HEK293 (cell line): ENCODE data around the gene ANKFN1.

Experiments
- CTCF ChIA-PET: fragments of 350-600 bp; formaldehyde crosslinking; extraction: SDS; loops from one replicate; lab custom pipeline; 2021; ENCODE audit warnings: antibody characterized with exemption; lab: Yijun Ruan, JAX
- POLR2A ChIA-PET: fragments of 300-600 bp; formaldehyde crosslinking; extraction: SDS; loops from one replicate; lab custom pipeline; 2020; ENCODE audit warnings: antibody characterized with exemption, inconsistent platforms; lab: Yijun Ruan, JAX
- H3K27ac ChIP-seq: fragments of 200-500 bp; sonication (Bioruptor generic); 2 replicates; pipeline ENCODE4 v1.5.1; 2014; ENCODE audit warnings: low read depth, low read length, control low read depth, inconsistent platforms; ENCODE audit errors: extremely low read depth
- H3K36me3 ChIP-seq, 2 experiments: fragments of 200-500 bp in 1 of 2; sonication (Bioruptor generic) in 1 of 2; 1 replicate in 1 of 2; 2 replicates in 1 of 2; pipeline ENCODE4 v1.5.1; 2014 to 2017; ENCODE audit warnings: inconsistent platforms in 2 of 2, low read length in 2 of 2; ENCODE audit not compliant: control insufficient read depth in 2 of 2, insufficient read depth in 1 of 2
- H3K4me1 ChIP-seq: fragments of 200-500 bp; sonication (Bioruptor generic); 2 replicates; pipeline ENCODE4 v1.5.1; 2014; ENCODE audit warnings: mild to moderate bottlenecking, low read length, inconsistent platforms; ENCODE audit not compliant: control insufficient read depth, insufficient read depth
- H3K4me3 ChIP-seq: 2 replicates; pipeline ENCODE4 v1.5.1; 2011; ENCODE audit warnings: low read depth, mild to moderate bottlenecking, control low read depth, low read length, moderate library complexity
- H3K9me3 ChIP-seq: fragments of 200-500 bp; sonication (Bioruptor generic); 2 replicates; pipeline ENCODE4 v1.5.1; 2014; ENCODE audit warnings: low read depth, low read length, inconsistent platforms; ENCODE audit not compliant: control insufficient read depth, insufficient read depth
- HOXD13 ChIP-seq: sonication (generic); formaldehyde crosslinking; IDR thresholded peaks from 2 replicates; pipeline ENCODE4 v1.8.0; 2022; ENCODE audit warnings: missing genetic modification reagents, borderline replicate concordance
- KLF8 ChIP-seq: fragments of 450-650 bp; formaldehyde crosslinking; IDR thresholded peaks from 2 replicates; pipeline ENCODE4 v1.5.1; 2016; ENCODE audit warnings: missing biosample characterization, missing genetic modification characterization
- KLF9 ChIP-seq: fragments of 450-650 bp; formaldehyde crosslinking; IDR thresholded peaks from 2 replicates; pipeline ENCODE4 v1.5.1; 2016; ENCODE audit warnings: missing biosample characterization, missing genetic modification characterization, low read depth
- MYNN ChIP-seq: fragments of 450-650 bp; formaldehyde crosslinking; IDR thresholded peaks from 2 replicates; pipeline ENCODE4 v1.5.1; 2016; ENCODE audit warnings: missing biosample characterization, missing genetic modification characterization, borderline replicate concordance
- SP3 ChIP-seq: fragments of 450-650 bp; formaldehyde crosslinking; IDR thresholded peaks from 2 replicates; pipeline ENCODE4 v1.5.1; 2016; ENCODE audit warnings: missing biosample characterization, missing genetic modification characterization
- ZBTB20 ChIP-seq: fragments of 450-650 bp; formaldehyde crosslinking; IDR thresholded peaks from 2 replicates; pipeline ENCODE4 v1.5.1; 2016; ENCODE audit warnings: missing biosample characterization, missing genetic modification characterization
- ZFP37 ChIP-seq: fragments of 450-650 bp; formaldehyde crosslinking; IDR thresholded peaks from 2 replicates; pipeline ENCODE4 v1.5.1; 2016; ENCODE audit warnings: missing biosample characterization, missing genetic modification characterization
- ZNF10 ChIP-seq: fragments of 450-650 bp; formaldehyde crosslinking; IDR thresholded peaks from 2 replicates; pipeline ENCODE4 v1.5.1; 2017; ENCODE audit warnings: missing biosample characterization, missing genetic modification characterization
- ZNF24 ChIP-seq: fragments of 450-650 bp; formaldehyde crosslinking; IDR thresholded peaks from 2 replicates; pipeline ENCODE4 v1.5.1; 2016; ENCODE audit warnings: missing biosample characterization, missing genetic modification characterization
- ZNF391 ChIP-seq: fragments of 450-650 bp; formaldehyde crosslinking; IDR thresholded peaks from 2 replicates; pipeline ENCODE4 v1.5.1; 2016; ENCODE audit warnings: low read depth, missing biosample characterization, missing genetic modification characterization, borderline replicate concordance
- ZNF404 ChIP-seq: fragments of 450-650 bp; formaldehyde crosslinking; IDR thresholded peaks from 2 replicates; pipeline ENCODE4 v1.5.1; 2017; ENCODE audit warnings: missing biosample characterization, missing genetic modification characterization
- ZNF555 ChIP-seq: fragments of 450-650 bp; formaldehyde crosslinking; conservative IDR thresholded peaks from 2 replicates; pipeline ENCODE4 v1.5.1; 2017; ENCODE audit warnings: missing biosample characterization, mild to moderate bottlenecking, missing genetic modification characterization, inconsistent platforms
- ZNF558 ChIP-seq: fragments of 450-650 bp; formaldehyde crosslinking; IDR thresholded peaks from 2 replicates; pipeline ENCODE4 v1.5.1; 2016; ENCODE audit warnings: missing biosample characterization, missing genetic modification characterization
- ZNF623 ChIP-seq: fragments of 450-650 bp; formaldehyde crosslinking; IDR thresholded peaks from 2 replicates; pipeline ENCODE4 v1.5.1; 2016; ENCODE audit warnings: missing biosample characterization, missing genetic modification characterization
- ZNF624 ChIP-seq: fragments of 450-650 bp; formaldehyde crosslinking; IDR thresholded peaks from 2 replicates; pipeline ENCODE4 v1.5.1; 2017; ENCODE audit warnings: missing biosample characterization, missing genetic modification characterization
- TF ChIP-seq, protein P1 (sequence below): fragments of 450-650 bp; formaldehyde crosslinking; IDR thresholded peaks from 2 replicates; pipeline ENCODE4 v1.5.1; 2016; ENCODE audit warnings: missing biosample characterization, missing genetic modification characterization
- TF ChIP-seq, protein P2 (sequence below): fragments of 450-650 bp; formaldehyde crosslinking; IDR thresholded peaks from 2 replicates; pipeline ENCODE4 v1.5.1; 2016; ENCODE audit warnings: missing biosample characterization, missing genetic modification characterization
- TF ChIP-seq, protein P3 (sequence below): fragments of 450-650 bp; formaldehyde crosslinking; IDR thresholded peaks from 2 replicates; pipeline ENCODE4 v1.5.1; 2016; ENCODE audit warnings: missing biosample characterization, missing genetic modification characterization
- TF ChIP-seq, protein P4 (sequence below): fragments of 450-650 bp; formaldehyde crosslinking; IDR thresholded peaks from 2 replicates; pipeline ENCODE4 v1.5.1; 2016; ENCODE audit warnings: missing biosample characterization, missing genetic modification characterization, borderline replicate concordance
- TF ChIP-seq, protein P5 (sequence below): fragments of 450-650 bp; formaldehyde crosslinking; IDR thresholded peaks from 2 replicates; pipeline ENCODE4 v1.5.1; 2016; ENCODE audit warnings: missing biosample characterization, missing genetic modification characterization

Gene ANKFN1

DNA sequence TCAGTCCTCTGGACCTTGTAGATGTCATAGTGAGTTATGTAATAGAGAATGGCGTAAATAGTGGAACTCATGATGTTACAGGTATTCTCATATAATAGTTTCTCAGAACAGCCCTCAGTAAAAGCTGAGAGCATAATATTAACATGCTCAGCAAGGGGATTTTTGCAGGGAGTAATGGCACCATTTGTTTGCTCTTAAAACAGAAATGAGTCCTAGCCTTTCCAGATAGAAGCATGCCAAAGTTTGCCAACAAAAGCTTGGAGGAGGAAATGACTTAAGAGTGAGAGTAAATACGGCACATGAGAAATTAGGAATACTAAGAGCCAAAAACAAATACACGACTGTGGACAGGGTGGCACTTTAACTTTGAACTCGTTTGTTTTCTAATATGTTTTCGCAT is 198.4 kb downstream of the ANKFN1 start:
- Histone ChIP-seq H3K4me3 (no peak overlapping the region), H3K36me3 (no peaks in the 10 kb centered on the region), H3K9me3 (no peaks in the 10 kb centered on the region), H3K27ac (no peak overlapping the region), H3K4me1 (no peaks in the 10 kb centered on the region)
- POLR2A ChIA-PET, result no interaction called here
- TF ChIP-seq ZBTB20 (tag by site-specific recombination), result no peak
- no peak for TF ChIP-seq ZNF404 (tag by site-specific recombination)
- no peak for TF ChIP-seq ZNF24 (tag by site-specific recombination)
- no peak for TF ChIP-seq ZFP37 (tag by site-specific recombination)
- TF ChIP-seq, protein P1, sequence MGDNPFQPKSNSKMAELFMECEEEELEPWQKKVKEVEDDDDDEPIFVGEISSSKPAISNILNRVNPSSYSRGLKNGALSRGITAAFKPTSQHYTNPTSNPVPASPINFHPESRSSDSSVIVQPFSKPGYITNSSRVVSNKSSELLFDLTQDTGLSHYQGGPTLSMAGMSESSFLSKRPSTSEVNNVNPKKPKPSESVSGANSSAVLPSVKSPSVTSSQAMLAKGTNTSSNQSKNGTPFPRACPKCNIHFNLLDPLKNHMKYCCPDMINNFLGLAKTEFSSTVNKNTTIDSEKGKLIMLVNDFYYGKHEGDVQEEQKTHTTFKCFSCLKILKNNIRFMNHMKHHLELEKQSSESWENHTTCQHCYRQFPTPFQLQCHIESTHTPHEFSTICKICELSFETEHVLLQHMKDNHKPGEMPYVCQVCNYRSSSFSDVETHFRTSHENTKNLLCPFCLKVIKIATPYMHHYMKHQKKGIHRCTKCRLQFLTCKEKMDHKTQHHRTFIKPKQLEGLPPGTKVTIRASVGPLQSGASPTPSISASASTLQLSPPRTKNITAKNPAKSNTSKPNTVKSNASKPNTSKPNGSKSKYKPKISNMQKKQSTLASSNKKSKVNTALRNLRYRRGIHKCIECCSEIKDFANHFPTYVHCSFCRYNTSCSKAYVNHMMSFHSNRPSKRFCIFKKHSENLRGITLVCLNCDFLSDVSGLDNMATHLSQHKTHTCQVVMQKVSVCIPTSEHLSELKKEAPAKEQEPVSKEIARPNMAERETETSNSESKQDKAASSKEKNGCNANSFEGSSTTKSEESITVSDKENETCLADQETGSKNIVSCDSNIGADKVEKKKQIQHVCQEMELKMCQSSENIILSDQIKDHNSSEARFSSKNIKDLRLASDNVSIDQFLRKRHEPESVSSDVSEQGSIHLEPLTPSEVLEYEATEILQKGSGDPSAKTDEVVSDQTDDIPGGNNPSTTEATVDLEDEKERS (tag by site-specific recombination), result no peak
- no peak for TF ChIP-seq SP3 (tag by site-specific recombination)
- TF ChIP-seq, protein P2, sequence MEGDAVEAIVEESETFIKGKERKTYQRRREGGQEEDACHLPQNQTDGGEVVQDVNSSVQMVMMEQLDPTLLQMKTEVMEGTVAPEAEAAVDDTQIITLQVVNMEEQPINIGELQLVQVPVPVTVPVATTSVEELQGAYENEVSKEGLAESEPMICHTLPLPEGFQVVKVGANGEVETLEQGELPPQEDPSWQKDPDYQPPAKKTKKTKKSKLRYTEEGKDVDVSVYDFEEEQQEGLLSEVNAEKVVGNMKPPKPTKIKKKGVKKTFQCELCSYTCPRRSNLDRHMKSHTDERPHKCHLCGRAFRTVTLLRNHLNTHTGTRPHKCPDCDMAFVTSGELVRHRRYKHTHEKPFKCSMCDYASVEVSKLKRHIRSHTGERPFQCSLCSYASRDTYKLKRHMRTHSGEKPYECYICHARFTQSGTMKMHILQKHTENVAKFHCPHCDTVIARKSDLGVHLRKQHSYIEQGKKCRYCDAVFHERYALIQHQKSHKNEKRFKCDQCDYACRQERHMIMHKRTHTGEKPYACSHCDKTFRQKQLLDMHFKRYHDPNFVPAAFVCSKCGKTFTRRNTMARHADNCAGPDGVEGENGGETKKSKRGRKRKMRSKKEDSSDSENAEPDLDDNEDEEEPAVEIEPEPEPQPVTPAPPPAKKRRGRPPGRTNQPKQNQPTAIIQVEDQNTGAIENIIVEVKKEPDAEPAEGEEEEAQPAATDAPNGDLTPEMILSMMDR (tag by site-specific recombination), result no peak
- TF ChIP-seq, protein P3, sequence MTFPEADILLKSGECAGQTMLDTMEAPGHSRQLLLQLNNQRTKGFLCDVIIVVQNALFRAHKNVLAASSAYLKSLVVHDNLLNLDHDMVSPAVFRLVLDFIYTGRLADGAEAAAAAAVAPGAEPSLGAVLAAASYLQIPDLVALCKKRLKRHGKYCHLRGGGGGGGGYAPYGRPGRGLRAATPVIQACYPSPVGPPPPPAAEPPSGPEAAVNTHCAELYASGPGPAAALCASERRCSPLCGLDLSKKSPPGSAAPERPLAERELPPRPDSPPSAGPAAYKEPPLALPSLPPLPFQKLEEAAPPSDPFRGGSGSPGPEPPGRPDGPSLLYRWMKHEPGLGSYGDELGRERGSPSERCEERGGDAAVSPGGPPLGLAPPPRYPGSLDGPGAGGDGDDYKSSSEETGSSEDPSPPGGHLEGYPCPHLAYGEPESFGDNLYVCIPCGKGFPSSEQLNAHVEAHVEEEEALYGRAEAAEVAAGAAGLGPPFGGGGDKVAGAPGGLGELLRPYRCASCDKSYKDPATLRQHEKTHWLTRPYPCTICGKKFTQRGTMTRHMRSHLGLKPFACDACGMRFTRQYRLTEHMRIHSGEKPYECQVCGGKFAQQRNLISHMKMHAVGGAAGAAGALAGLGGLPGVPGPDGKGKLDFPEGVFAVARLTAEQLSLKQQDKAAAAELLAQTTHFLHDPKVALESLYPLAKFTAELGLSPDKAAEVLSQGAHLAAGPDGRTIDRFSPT, result no peak
- no peak for TF ChIP-seq ZNF391 (tag by site-specific recombination)
- no peak for TF ChIP-seq ZNF624
- no peak for TF ChIP-seq ZNF558
- TF ChIP-seq, protein P4, sequence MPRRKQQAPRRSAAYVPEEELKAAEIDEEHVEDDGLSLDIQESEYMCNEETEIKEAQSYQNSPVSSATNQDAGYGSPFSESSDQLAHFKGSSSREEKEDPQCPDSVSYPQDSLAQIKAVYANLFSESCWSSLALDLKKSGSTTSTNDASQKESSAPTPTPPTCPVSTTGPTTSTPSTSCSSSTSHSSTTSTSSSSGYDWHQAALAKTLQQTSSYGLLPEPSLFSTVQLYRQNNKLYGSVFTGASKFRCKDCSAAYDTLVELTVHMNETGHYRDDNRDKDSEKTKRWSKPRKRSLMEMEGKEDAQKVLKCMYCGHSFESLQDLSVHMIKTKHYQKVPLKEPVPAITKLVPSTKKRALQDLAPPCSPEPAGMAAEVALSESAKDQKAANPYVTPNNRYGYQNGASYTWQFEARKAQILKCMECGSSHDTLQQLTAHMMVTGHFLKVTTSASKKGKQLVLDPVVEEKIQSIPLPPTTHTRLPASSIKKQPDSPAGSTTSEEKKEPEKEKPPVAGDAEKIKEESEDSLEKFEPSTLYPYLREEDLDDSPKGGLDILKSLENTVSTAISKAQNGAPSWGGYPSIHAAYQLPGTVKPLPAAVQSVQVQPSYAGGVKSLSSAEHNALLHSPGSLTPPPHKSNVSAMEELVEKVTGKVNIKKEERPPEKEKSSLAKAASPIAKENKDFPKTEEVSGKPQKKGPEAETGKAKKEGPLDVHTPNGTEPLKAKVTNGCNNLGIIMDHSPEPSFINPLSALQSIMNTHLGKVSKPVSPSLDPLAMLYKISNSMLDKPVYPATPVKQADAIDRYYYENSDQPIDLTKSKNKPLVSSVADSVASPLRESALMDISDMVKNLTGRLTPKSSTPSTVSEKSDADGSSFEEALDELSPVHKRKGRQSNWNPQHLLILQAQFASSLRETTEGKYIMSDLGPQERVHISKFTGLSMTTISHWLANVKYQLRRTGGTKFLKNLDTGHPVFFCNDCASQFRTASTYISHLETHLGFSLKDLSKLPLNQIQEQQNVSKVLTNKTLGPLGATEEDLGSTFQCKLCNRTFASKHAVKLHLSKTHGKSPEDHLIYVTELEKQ (tag by site-specific recombination), result no peak
- no peak for TF ChIP-seq ZNF555 (tag by site-specific recombination)
- TF ChIP-seq HOXD13 (CRISPR knock-in tag), result no peak
- no peak for TF ChIP-seq MYNN (tag by site-specific recombination)
- no peak for TF ChIP-seq KLF9 (tag by site-specific recombination)
- TF ChIP-seq, protein P5, sequence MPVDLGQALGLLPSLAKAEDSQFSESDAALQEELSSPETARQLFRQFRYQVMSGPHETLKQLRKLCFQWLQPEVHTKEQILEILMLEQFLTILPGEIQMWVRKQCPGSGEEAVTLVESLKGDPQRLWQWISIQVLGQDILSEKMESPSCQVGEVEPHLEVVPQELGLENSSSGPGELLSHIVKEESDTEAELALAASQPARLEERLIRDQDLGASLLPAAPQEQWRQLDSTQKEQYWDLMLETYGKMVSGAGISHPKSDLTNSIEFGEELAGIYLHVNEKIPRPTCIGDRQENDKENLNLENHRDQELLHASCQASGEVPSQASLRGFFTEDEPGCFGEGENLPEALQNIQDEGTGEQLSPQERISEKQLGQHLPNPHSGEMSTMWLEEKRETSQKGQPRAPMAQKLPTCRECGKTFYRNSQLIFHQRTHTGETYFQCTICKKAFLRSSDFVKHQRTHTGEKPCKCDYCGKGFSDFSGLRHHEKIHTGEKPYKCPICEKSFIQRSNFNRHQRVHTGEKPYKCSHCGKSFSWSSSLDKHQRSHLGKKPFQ, result no peak
- TF ChIP-seq ZNF10 (tag by site-specific recombination), result no peak
- no peak for TF ChIP-seq ZNF623 (tag by site-specific recombination)
- no peak for TF ChIP-seq KLF8 (tag by site-specific recombination)
- CTCF ChIA-PET, result interaction anchor here (1.3 to 1.6 kb wide), 2 partner anchors 32 to 33 kb away, joined by 3 to 4 read pairs; no protein-coding TSS in a partner anchor
